ENCODE measurements around the gene ZFPL1. TPM values are rescaled to one million over a fixed set of nuclear protein-coding genes. Genes with fewer than 3 reads are reported as not detected.

The ZFPL1 gene
- total RNA-seq, 1 experiment from 2014 or later, result 26.6 TPM

Small RNA genes within 50 kb of the gene (small RNA-seq; reads per million reads assigned to genes)
- 0.02 to 0.59 reads per million in 2 experiments for gene SNX15

Other genes with a start within 250 kb of the ZFPL1 start
- 0.02 TPM in 1 of 2 replicates, not detected in the other for gene CDC42BPG, start 239.6 kb upstream of the ZFPL1 start, total RNA-seq (2014; rRNA removed; shearing (Covaris generic))
- 20.5 and 29.1 TPM in 2 replicates for gene EHD1, start 205.6 kb upstream of the ZFPL1 start, total RNA-seq (2014; rRNA removed; shearing (Covaris generic))
- 6.5 and 7.1 TPM in 2 replicates for gene ATG2A, start 167.0 kb upstream of the ZFPL1 start, total RNA-seq (2014; rRNA removed; shearing (Covaris generic))
- gene PPP2R5B, start 159.5 kb upstream of the ZFPL1 start, total RNA-seq (2014; rRNA removed; shearing (Covaris generic)), result 6.8 and 9.7 TPM in 2 replicates
- gene GPHA2, start 148.3 kb upstream of the ZFPL1 start, total RNA-seq (2014; rRNA removed; shearing (Covaris generic)), result not detected in 2 replicates
- gene MAJIN, start 112.1 kb upstream of the ZFPL1 start, total RNA-seq (2014; rRNA removed; shearing (Covaris generic)), result 0.63 TPM in 1 of 2 replicates, not detected in the other
- gene BATF2, start 87.3 kb upstream of the ZFPL1 start, total RNA-seq (2014; rRNA removed; shearing (Covaris generic)), result 1.6 TPM in 2 replicates
- 76.9 and 90.9 TPM in 2 replicates for gene ARL2, start 70.1 kb upstream of the ZFPL1 start, total RNA-seq (2014; rRNA removed; shearing (Covaris generic))
- gene SNX15, start 56.8 kb upstream of the ZFPL1 start, total RNA-seq (2014; rRNA removed; shearing (Covaris generic)), result 16.8 TPM in 2 replicates
- 8.6 and 10.1 TPM in 2 replicates for gene SAC3D1, start 43.0 kb upstream of the ZFPL1 start, total RNA-seq (2014; rRNA removed; shearing (Covaris generic))
- not detected in 2 replicates for gene NAALADL1, start 25.7 kb upstream of the ZFPL1 start, total RNA-seq (2014; rRNA removed; shearing (Covaris generic))
- 20.3 and 25.2 TPM in 2 replicates for gene CDCA5, start 182 bp upstream of the ZFPL1 start, total RNA-seq (2014; rRNA removed; shearing (Covaris generic))
- gene VPS51, start 12.0 kb downstream of the ZFPL1 start, total RNA-seq (2014; rRNA removed; shearing (Covaris generic)), result 50.3 and 60.0 TPM in 2 replicates
- 4.2 and 4.6 TPM in 2 replicates for gene TM7SF2, start 27.6 kb downstream of the ZFPL1 start, total RNA-seq (2014; rRNA removed; shearing (Covaris generic))
- 10.3 and 12.3 TPM in 2 replicates for gene ZNHIT2, start 33.5 kb downstream of the ZFPL1 start, total RNA-seq (2014; rRNA removed; shearing (Covaris generic))
- 345 and 467 TPM in 2 replicates for gene FAU, start 37.9 kb downstream of the ZFPL1 start, total RNA-seq (2014; rRNA removed; shearing (Covaris generic))
- 50.8 and 62.0 TPM in 2 replicates for gene MRPL49, start 38.1 kb downstream of the ZFPL1 start, total RNA-seq (2014; rRNA removed; shearing (Covaris generic))
- gene SYVN1, start 50.3 kb downstream of the ZFPL1 start, total RNA-seq (2014; rRNA removed; shearing (Covaris generic)), result 12.9 and 15.7 TPM in 2 replicates
- not detected in 2 replicates for gene SPDYC, start 86.0 kb downstream of the ZFPL1 start, total RNA-seq (2014; rRNA removed; shearing (Covaris generic))
- gene CAPN1, start 97.7 kb downstream of the ZFPL1 start, total RNA-seq (2014; rRNA removed; shearing (Covaris generic)), result 42.2 and 46.7 TPM in 2 replicates
- gene POLA2, start 177.7 kb downstream of the ZFPL1 start, total RNA-seq (2014; rRNA removed; shearing (Covaris generic)), result 3.4 and 7.0 TPM in 2 replicates
- gene CDC42EP2, start 230.6 kb downstream of the ZFPL1 start, total RNA-seq (2014; rRNA removed; shearing (Covaris generic)), result 15.1 and 18.2 TPM in 2 replicates
- 26.6 and 28.0 TPM in 2 replicates for gene DPF2, start 249.6 kb downstream of the ZFPL1 start, total RNA-seq (2014; rRNA removed; shearing (Covaris generic))